ENCODE measurements around the gene ARID4B. TPM values are rescaled to one million over a fixed set of nuclear protein-coding genes. Genes with fewer than 3 reads are reported as not detected.

ARID4B gene
- total RNA-seq, 4 donors from 2014 or later = 15.2 to 99.7 (median 30.8) TPM

GRCh38 chr1:235329139-235329902 is 1.3 kb upstream of the ARID4B start:
- intact Hi-C loops (cut with DNase I) = loop anchor here (10.0 kb wide), 1 partner anchor 65 kb away; no protein-coding TSS in a partner anchor
- Histone ChIP-seq H3K4me1 (peaks cover 27 to 66% (median 46%) of the 10 kb centered on the region in 3 donors), H3K36me3 (no peaks in the 10 kb centered on the region), H3K27me3 (no peaks in the 10 kb centered on the region), H3K9me3 (no peaks in the 10 kb centered on the region), H3K4me3 (peak overlapping the region; percentile 41 to 94 (median 84)), H3K27ac (peak overlapping the region; percentile 79 to 97 (median 96))
- no peak for DNase-seq
- TF ChIP-seq CTCF (IDR thresholded peaks at IDR 0.05) = peak in 1 of 6 experiments; percentile 6
- no peak for TF ChIP-seq POLR2A (IDR thresholded peaks at IDR 0.05)
- WGBS, 2 donors = 1 to 3% methylated on average over 20 to 24 of the region's 24 CpGs

DNA sequence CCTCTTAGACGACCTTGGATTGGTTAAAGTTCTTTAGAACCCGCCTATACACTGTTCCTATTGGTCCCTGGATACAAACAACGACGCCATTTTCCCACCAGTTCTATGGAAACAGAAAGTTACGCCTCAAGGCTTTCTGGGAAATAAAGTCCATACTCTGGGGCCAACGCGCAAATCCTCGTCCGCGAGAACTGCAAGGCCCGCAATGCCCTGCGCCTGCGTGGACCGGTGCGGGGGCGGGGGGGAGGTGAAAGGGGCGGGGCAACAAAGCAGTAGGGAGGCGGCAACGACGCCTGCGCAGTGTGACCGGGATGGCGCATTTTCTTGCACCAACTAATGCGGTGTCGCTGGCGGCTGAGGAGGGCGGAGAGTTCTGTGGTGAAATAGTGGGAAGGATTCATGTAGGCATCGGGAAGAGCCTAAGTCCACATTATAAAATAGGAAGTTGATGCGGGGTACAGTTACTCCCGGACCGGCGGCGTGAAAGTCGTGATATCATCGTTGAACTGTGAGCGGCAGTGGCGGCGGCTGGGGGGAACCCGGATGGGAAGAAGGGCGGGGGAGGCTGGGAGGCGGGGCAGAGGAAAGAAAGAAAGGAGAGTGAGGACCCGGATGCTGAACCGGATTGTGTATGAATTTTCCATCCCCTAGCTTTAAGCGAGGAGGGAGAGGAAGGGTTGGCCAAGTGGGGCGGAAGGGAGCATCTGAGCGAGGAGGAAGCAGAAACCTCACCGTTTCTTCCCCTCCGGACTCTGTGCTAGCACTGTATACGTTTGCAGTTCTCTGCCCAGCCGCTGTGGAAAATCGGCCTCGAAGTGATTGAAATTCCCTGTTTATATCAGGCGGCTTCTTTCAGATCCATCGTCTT is 526 bp upstream of the ARID4B start, which contains the start of gene GGPS1:
Gene GGPS1, plus strand, starts transcription at position 300 of the 868 bp plus-strand sequence. CDS start 6,695 bp downstream, outside the sequence.
- Histone ChIP-seq H3K9me3 (no peaks in the 10 kb centered on the region), H3K36me3 (no peaks in the 10 kb centered on the region), H3K27ac (peak within 1 kb of the TSS; percentile 93 to 98 (median 96)), H3K4me3 (peak within 1 kb of the TSS; percentile 77 to 94 (median 90)), H3K4me1 (peaks cover 27 to 73% (median 48%) of the 10 kb centered on the region in 3 donors), H3K27me3 (no peaks in the 10 kb centered on the region)
- 1% methylated on average over 23 to 39 of the region's 54 CpGs for WGBS, 2 donors
- intact Hi-C loops (cut with DNase I) = loop anchor here (10.0 kb wide), 1 partner anchor 64 kb away; no protein-coding TSS in a partner anchor
- peak in 2 of 6 experiments; percentile 16 to 33 for TF ChIP-seq CTCF (IDR thresholded peaks at IDR 0.05)
- TF ChIP-seq POLR2A (IDR thresholded peaks at IDR 0.05) = peak in 3 of 4 donors; percentile 24 to 90 (median 65)
- peak; percentile 93 for DNase-seq

DNA sequence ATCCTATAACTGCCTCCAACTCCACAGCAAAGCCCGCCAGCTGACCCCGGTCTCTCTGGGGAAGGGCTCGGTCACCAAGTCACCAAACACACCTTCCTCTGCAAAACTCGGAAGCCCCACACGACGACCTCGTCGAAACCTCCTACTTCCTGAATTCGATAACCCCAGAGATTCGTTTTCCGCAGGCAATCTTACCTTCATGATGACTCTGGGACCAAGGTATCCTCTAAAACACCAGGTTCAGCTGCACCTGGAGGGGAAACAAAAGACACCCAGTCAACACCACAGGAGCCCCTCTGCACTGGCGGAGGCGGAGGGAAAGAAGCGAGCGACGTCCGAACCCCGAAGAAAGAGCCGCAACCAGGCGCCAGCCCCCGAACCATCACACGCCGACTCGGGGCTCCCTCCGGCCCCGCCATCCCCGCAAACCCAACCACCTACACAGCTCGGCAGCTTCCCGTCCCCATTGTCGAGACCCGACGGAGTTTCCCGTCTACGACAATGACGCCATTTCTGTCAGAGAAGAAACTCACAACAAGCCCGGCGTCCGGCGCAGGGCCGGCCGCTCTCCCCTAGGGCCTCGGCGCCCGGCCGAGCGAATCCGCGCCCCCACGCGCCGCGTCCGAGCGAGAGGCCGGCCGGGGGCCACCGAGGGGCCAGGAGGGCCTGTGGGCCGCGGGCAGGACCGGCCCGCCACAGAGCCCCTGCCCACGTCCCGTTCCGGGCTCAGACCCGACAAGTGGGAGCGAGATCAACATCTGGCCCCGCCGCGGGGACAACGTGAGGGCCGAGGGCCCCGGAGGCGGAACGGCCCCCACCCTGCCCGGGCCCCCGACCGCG is 1.0 kb downstream of the ARID4B start:
- Histone ChIP-seq H3K36me3 (peaks cover 0 to 3% (median 0%) of the 10 kb centered on the region in 3 donors), H3K27me3 (no peaks in the 10 kb centered on the region), H3K4me3 (peak overlapping the region; percentile 77 to 94 (median 90)), H3K9me3 (no peaks in the 10 kb centered on the region), H3K4me1 (peaks cover 24 to 74% (median 45%) of the 10 kb centered on the region in 3 donors), H3K27ac (peak overlapping the region; percentile 93 to 98 (median 96))
- intact Hi-C loops (cut with DNase I) = loop anchor here (10.0 kb wide), 1 partner anchor 62 kb away; no protein-coding TSS in a partner anchor
- 0% methylated on average over 3 to 6 of the region's 78 CpGs for WGBS, 2 donors
- TF ChIP-seq CTCF (IDR thresholded peaks at IDR 0.05) (no peak), POLR2A (IDR thresholded peaks at IDR 0.05) (no peak)
- DNase-seq = no peak

DNA sequence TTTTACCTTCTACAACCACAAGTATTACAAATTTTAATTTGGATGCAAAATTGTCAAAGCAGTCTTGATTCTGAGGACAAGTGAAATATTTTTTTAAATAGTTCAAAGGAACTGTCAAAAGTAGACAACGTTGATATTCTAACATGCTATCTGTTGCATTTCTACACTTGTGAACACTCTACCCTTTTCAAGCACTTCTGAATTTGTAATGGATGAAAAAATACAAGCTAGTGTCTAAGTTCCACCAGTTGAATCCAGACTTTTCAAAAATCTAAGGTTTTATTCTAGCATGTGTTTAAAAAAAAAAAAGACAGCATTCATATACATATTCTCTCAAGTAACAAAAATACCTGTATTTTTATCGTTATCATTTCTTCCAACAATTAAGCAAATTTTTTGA is 2.1 kb downstream of the ARID4B start:
- Histone ChIP-seq H3K9me3 (no peaks in the 10 kb centered on the region), H3K4me1 (peaks cover 21 to 73% (median 35%) of the 10 kb centered on the region in 3 donors), H3K4me3 (peak overlapping the region in 3 of 4 donors; percentile 77 to 94 (median 91)), H3K27ac (peak overlapping the region in 2 of 4 donors; percentile 95 to 97), H3K36me3 (peaks cover 0 to 3% (median 0%) of the 10 kb centered on the region in 3 donors), H3K27me3 (no peaks in the 10 kb centered on the region)
- TF ChIP-seq POLR2A (IDR thresholded peaks at IDR 0.05) (no peak), CTCF (IDR thresholded peaks at IDR 0.05) (no peak)
- 11 to 29% methylated on average over 2 of the region's 2 CpGs for WGBS, 2 donors
- intact Hi-C loops (cut with DNase I) = loop anchor here (10.0 kb wide), 1 partner anchor 61 kb away; no protein-coding TSS in a partner anchor
- no peak for DNase-seq
